ENCODE data around the gene PDLIM5. TPM values are rescaled to one million over a fixed set of nuclear protein-coding genes. Genes with fewer than 3 reads are reported as not detected.
"Not testable (repeated sequence)": the region's sequence is repeated elsewhere in the genome, so short reads cannot be mapped to it uniquely, and the experiment has no call there.

PDLIM5 gene
- total RNA-seq = 10 to 100 TPM; 11.9 to 71.2 (median 30.5) TPM

DNA sequence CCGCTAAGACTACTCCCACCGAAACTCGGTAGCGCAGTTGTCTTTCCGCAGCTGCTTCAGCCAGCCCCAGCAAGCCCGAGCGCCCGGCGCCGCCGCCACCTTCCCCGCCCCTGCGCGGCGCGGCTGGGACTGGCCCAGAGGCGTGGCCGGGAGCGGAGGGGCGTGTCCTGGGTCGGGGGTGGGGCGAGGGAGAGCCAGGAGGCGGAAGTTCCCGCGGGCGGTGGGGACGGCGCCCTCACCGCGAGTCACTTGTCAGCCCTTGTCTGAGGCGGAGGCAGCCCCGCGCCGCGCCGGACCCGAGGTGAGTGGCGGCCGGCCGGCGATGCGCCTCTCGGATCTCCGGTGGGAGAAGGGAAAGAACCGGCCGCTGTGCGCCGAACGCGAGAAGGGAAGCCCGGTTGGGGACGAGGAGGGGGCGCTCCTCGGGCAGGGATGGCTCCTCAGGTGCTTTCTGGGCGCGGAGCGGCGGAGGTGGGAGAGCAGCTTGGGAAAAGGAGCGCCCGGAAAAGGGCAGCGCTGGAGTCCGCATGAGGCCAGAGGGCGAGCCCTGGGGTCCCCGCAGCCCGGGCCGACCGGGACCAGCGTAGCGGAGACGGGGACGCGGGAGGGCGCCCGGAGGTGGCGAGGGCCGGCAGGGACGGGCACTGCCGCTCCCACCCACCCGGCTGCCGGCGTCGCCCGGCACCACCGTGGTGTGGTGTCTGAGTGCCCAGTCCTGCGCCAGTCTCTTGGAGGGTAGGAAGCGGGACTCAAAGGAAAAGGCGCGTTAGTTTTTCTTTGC is at the start of gene PDLIM5:
PDLIM5 (plus strand) TSS at position 248 of the 781 bp plus-strand sequence. CDS start 3,347 bp downstream, outside the sequence.
- ATAC-seq (replicated peaks in 6 of 8) = peak; percentile 69 to 95 (median 94)
- Histone ChIP-seq H3K4me1 (replicated peaks in 1 of 2) (peaks cover 8 to 14% of the 10 kb centered on the region in 2 donors), H3K27ac (peak within 1 kb of the TSS; percentile 44 to 65), H3K4me3 (peak within 1 kb of the TSS; percentile 58 to 99 (median 87))
- in situ Hi-C loops (cut with MboI; ENCODE audit: low pct_unique_long_range_greater_than_20kb in 2 of 9, low sequenced_read_pairs in 9 of 9, unreplicated experiment in 9 of 9) = no loop called here
- WGBS, 10 experiments = 0 to 6% (median 0%) methylated on average over 1 to 6 of the region's 88 CpGs; no CpG with 5 or more reads in 5 of the 10 experiments

DNA sequence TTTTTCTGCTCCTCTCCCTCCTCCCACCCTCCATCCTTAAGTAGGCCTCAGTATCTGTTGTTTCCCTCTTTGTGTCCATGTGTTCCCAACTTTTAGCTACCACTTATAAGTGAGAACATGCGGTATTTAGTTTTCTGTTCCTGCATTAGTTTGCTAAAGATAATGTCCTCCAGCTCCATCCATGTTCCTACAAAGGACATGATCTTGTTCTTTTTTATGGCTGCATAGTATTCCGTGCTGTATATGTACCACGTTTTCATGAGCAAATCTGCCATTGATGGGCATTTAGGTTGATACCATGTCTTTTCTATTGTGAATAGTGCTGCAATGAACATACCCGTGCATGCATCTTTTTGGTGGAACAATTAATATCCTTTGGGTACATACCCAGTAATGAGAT is 49.3 kb upstream of the PDLIM5 start:
- not testable (repeated sequence) for H3K4me3 ChIP-seq; ATAC-seq (replicated peaks in 6 of 8); H3K27ac ChIP-seq; H3K4me1 ChIP-seq (replicated peaks in 1 of 2)
- in situ Hi-C loops (cut with MboI; ENCODE audit: low pct_unique_long_range_greater_than_20kb in 2 of 9, low sequenced_read_pairs in 9 of 9, unreplicated experiment in 9 of 9) = loop anchor here in 4 of 9 experiments (25.0 kb wide), 1 partner anchor 185 kb away; no protein-coding TSS in a partner anchor
- 51 to 100% (median 93%) methylated on average over 1 to 4 of the region's 4 CpGs; no CpG with 5 or more reads in 2 of the 10 experiments for WGBS, 10 experiments

- in situ Hi-C loops (cut with MboI; ENCODE audit: low pct_unique_long_range_greater_than_20kb in 2 of 9, low sequenced_read_pairs in 9 of 9, unreplicated experiment in 9 of 9) = loop anchor here in 4 of 9 experiments (25.0 kb wide), 1 partner anchor 184 kb away; no protein-coding TSS in a partner anchor
- Histone ChIP-seq H3K4me1 (replicated peaks in 1 of 2) (peaks cover 0 to 2% of the 10 kb centered on the region in 2 donors), H3K4me3 (no peak overlapping the region), H3K27ac (no peak overlapping the region)
- ATAC-seq (replicated peaks in 6 of 8) = no peak
These were observed 48.0 kb upstream of the PDLIM5 start for GRCh38 chr4:94403751-94404150.

- Histone ChIP-seq H3K4me1 (replicated peaks in 1 of 2) (peaks cover 0 to 3% of the 10 kb centered on the region in 2 donors), H3K4me3 (no peak overlapping the region), H3K27ac (no peak overlapping the region)
- 13 to 50% (median 30%) methylated on average over 4 to 10 of the region's 10 CpGs for WGBS, 10 experiments
- peak in 6 of 8 experiments; percentile 45 to 85 (median 66) for ATAC-seq (replicated peaks in 6 of 8)
- in situ Hi-C loops (cut with MboI; ENCODE audit: low pct_unique_long_range_greater_than_20kb in 2 of 9, low sequenced_read_pairs in 9 of 9, unreplicated experiment in 9 of 9) = loop anchor here in 4 of 9 experiments (25.0 kb wide), 1 partner anchor 180 kb away; no protein-coding TSS in a partner anchor
These were observed 44.9 kb upstream of the PDLIM5 start for GRCh38 chr4:94406668-94407437.

DNA sequence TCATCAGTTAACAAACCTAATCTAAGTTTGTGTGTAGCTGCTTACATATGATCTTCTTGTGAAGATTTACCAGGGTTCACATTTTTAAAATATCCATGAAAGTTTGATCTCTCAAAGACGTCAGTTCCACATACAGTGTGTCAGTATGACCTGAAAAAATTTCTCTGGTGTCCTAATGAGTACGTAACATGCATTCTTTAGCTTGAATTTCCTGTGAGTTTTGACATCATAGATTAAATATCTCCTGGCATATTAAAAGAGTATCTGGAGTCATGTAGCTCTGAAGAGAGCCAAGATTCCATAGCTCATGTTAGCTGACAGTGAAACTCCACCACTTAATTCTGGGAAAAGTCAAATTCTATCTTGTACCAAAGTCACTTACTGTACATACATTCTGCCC is 43.9 kb upstream of the PDLIM5 start:
- 84 to 100% (median 94%) methylated on average over 1 to 2 of the region's 2 CpGs; no CpG with 5 or more reads in 3 of the 10 experiments for WGBS, 10 experiments
- Histone ChIP-seq H3K27ac (no peak overlapping the region), H3K4me1 (replicated peaks in 1 of 2) (peaks cover 0 to 3% of the 10 kb centered on the region in 2 donors), H3K4me3 (no peak overlapping the region)
- ATAC-seq (replicated peaks in 6 of 8) = no peak
- in situ Hi-C loops (cut with MboI; ENCODE audit: low pct_unique_long_range_greater_than_20kb in 2 of 9, low sequenced_read_pairs in 9 of 9, unreplicated experiment in 9 of 9) = loop anchor here in 4 of 9 experiments (25.0 kb wide), 1 partner anchor 179 kb away; no protein-coding TSS in a partner anchor

GRCh38 chr4:94408549-94409374 is 43.0 kb upstream of the PDLIM5 start:
- Histone ChIP-seq H3K27ac (no peak overlapping the region), H3K4me3 (no peak overlapping the region), H3K4me1 (replicated peaks in 1 of 2) (peaks cover 0 to 3% of the 10 kb centered on the region in 2 donors)
- WGBS, 10 experiments = 72 to 100% (median 86%) methylated on average over 1 to 5 of the region's 5 CpGs; no CpG with 5 or more reads in 1 of the 10 experiments
- in situ Hi-C loops (cut with MboI; ENCODE audit: low pct_unique_long_range_greater_than_20kb in 2 of 9, low sequenced_read_pairs in 9 of 9, unreplicated experiment in 9 of 9) = loop anchor here in 4 of 9 experiments (25.0 kb wide), 1 partner anchor 179 kb away; no protein-coding TSS in a partner anchor
- ATAC-seq (replicated peaks in 6 of 8) = no peak

- 50 to 100% (median 100%) methylated on average over 1 of the region's 1 CpG; no CpG with 5 or more reads in 3 of the 10 experiments for WGBS, 10 experiments
- H3K27ac ChIP-seq = no peak overlapping the region
- in situ Hi-C loops (cut with MboI; ENCODE audit: low pct_unique_long_range_greater_than_20kb in 2 of 9, low sequenced_read_pairs in 9 of 9, unreplicated experiment in 9 of 9) = loop anchor here in 4 of 9 experiments (25.0 kb wide), 1 partner anchor 178 kb away; no protein-coding TSS in a partner anchor
These were observed 42.4 kb upstream of the PDLIM5 start for GRCh38 chr4:94409375-94409679.

DNA sequence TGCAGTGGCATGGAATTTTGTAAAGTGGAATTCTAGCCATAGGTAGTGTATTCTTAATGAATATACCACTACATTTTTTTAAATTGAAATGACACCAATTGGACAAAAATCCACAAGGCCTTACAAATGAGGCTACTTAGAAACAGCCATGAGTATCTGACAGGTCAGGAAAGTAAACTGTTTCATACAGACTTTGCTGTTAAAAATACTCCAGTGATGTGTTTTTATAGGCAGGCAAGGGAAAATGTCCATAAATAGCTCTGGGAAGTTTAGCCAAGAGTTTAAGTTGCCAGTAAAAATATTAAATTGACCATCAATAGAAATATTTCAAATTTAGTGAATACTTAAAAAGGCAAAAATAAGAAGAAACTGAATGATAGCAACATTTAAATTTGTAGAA is 41.8 kb upstream of the PDLIM5 start:
- ATAC-seq (replicated peaks in 6 of 8) = no peak
- H3K27ac ChIP-seq = no peak overlapping the region
- peaks cover 0 to 3% of the 10 kb centered on the region in 2 donors for H3K4me1 ChIP-seq (replicated peaks in 1 of 2)
- in situ Hi-C loops (cut with MboI; ENCODE audit: low pct_unique_long_range_greater_than_20kb in 2 of 9, low sequenced_read_pairs in 9 of 9, unreplicated experiment in 9 of 9) = loop anchor here in 5 of 9 experiments (10.0 to 25.0 kb wide), 2 partner anchors 175 to 177 kb away; no protein-coding TSS in a partner anchor
- no peak overlapping the region for H3K4me3 ChIP-seq

More at GRCh38 chr4:94409375-94409679, 42.4 kb upstream of the PDLIM5 start:
- Histone ChIP-seq H3K4me1 (replicated peaks in 1 of 2) (peaks cover 0 to 3% of the 10 kb centered on the region in 2 donors), H3K4me3 (no peak overlapping the region)
- ATAC-seq (replicated peaks in 6 of 8) = no peak

DNA sequence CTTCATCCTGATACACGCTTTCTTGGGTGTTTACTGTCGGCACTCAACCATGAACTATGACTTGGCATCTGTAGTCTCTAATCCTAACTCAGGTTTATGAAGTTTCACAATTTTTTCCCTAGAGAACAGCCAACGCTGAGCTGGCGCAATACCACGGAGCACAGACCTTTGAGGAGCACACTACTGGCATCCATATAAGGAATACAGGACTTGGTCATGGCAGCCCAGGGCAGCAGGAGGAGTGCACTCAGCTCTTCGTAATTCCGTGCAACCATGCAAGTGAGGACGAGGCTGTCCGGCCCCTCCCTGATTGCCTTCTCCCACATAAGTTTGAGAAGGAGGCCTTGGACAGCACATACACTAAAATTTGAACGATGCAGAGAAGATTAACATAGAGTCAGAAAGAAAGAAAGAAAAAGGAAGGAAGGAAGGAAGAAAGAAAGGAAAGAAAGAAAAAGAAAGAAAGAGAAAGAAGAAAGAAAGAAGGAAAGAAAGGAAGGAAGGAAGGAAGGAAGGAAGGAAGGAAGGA is 41.0 kb upstream of the PDLIM5 start:
- peaks cover 0 to 3% of the 10 kb centered on the region in 2 donors for H3K4me1 ChIP-seq (replicated peaks in 1 of 2)
- 25 to 96% (median 90%) methylated on average over 2 to 10 of the region's 10 CpGs for WGBS, 10 experiments
- no peak overlapping the region for H3K27ac ChIP-seq
- in situ Hi-C loops (cut with MboI; ENCODE audit: low pct_unique_long_range_greater_than_20kb in 2 of 9, low sequenced_read_pairs in 9 of 9, unreplicated experiment in 9 of 9) = loop anchor here in 5 of 9 experiments (10.0 to 25.0 kb wide), 2 partner anchors 174 to 177 kb away; no protein-coding TSS in a partner anchor
- H3K4me3 ChIP-seq = no peak overlapping the region
- peak in 2 of 8 experiments; percentile 93 to 95 for ATAC-seq (replicated peaks in 6 of 8)

DNA sequence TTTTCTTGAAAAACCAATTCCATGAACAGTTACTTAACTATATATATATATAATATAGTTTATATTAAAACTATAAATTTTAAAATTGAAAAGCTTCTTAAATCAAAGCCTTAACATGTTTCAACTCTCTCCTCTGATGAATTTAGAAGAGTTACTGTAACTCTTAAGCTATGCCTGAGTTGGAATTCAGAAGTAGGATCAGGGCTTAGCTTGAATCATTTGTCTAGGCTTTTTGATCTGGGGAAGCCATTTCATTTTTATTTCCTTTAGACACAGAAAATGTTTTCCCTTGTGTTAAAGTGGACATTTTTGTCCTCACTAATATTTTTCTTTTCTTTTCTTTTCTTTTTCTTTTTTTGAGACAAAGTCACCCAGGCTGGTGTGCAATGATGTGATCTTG is 40.4 kb upstream of the PDLIM5 start:
- Histone ChIP-seq H3K4me3 (no peak overlapping the region), H3K4me1 (replicated peaks in 1 of 2) (peaks cover 0 to 3% of the 10 kb centered on the region in 2 donors), H3K27ac (no peak overlapping the region)
- in situ Hi-C loops (cut with MboI; ENCODE audit: low pct_unique_long_range_greater_than_20kb in 2 of 9, low sequenced_read_pairs in 9 of 9, unreplicated experiment in 9 of 9) = loop anchor here in 5 of 9 experiments (10.0 to 25.0 kb wide), 2 partner anchors 174 to 176 kb away; no protein-coding TSS in a partner anchor
- no peak for ATAC-seq (replicated peaks in 6 of 8)

- Histone ChIP-seq H3K4me1 (replicated peaks in 1 of 2) (peaks cover 0 to 3% of the 10 kb centered on the region in 2 donors), H3K4me3 (no peak overlapping the region), H3K27ac (no peak overlapping the region)
- no peak for ATAC-seq (replicated peaks in 6 of 8)
- 33 to 96% (median 68%) methylated on average over 2 to 3 of the region's 3 CpGs for WGBS, 10 experiments
- in situ Hi-C loops (cut with MboI; ENCODE audit: low pct_unique_long_range_greater_than_20kb in 2 of 9, low sequenced_read_pairs in 9 of 9, unreplicated experiment in 9 of 9) = loop anchor here in 5 of 9 experiments (10.0 to 25.0 kb wide), 2 partner anchors 173 to 175 kb away; no protein-coding TSS in a partner anchor
These were observed 39.6 kb upstream of the PDLIM5 start for GRCh38 chr4:94412019-94412657.
